GM18873 (cell line): ENCODE results near the gene AUH.
"Not testable (repeated sequence)": the region's sequence is repeated elsewhere in the genome, so short reads cannot be mapped to it uniquely, and the experiment has no call there.

Source experiments
- ATAC-seq: cut with Tn5 transposase; IDR thresholded peaks from one replicate; pipeline ENCODE4 v1.9.1; 2021; ENCODE audit warnings: mild to moderate bottlenecking, moderate library complexity, moderate number of reproducible peaks; ENCODE audit not compliant: unreplicated experiment, low FRiP score

Gene AUH, protein sequence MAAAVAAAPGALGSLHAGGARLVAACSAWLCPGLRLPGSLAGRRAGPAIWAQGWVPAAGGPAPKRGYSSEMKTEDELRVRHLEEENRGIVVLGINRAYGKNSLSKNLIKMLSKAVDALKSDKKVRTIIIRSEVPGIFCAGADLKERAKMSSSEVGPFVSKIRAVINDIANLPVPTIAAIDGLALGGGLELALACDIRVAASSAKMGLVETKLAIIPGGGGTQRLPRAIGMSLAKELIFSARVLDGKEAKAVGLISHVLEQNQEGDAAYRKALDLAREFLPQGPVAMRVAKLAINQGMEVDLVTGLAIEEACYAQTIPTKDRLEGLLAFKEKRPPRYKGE

DNA sequence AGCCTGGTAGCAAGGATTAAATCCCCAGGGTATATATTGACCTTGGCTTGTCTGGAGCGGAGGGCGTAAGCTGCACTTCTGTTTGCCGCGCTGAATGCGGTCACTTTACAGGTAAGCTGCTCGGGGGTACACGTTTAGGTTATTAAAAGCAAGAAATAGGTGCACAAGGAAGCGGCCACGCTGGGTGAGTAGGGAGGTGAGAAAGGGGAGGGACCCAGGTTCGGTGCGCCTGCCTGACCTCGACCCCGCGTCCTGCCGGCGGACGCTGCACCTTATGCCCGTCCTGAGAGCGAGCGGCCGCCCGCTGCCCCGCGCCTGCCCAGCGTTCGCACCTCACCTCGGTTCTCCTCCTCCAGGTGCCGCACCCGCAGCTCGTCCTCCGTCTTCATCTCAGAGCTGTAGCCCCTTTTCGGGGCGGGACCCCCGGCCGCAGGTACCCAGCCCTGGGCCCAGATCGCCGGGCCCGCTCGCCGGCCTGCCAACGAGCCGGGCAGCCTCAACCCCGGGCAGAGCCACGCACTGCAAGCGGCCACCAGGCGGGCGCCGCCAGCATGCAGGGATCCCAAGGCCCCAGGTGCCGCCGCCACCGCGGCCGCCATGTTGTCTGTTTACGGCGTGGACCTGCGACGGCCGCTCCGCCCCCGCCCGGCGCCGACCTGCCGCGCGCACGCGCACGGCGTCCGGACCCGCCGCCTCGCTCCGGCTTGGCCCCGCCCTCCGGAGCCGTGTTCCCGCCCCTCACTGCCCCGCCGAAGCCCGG, at the start of gene AUH:
Gene AUH, minus strand, starts transcription at position 628 of the 760 bp plus-strand sequence. Its CDS starts 29 bp downstream, at position 599.
- peak; percentile 62 for ATAC-seq

DNA sequence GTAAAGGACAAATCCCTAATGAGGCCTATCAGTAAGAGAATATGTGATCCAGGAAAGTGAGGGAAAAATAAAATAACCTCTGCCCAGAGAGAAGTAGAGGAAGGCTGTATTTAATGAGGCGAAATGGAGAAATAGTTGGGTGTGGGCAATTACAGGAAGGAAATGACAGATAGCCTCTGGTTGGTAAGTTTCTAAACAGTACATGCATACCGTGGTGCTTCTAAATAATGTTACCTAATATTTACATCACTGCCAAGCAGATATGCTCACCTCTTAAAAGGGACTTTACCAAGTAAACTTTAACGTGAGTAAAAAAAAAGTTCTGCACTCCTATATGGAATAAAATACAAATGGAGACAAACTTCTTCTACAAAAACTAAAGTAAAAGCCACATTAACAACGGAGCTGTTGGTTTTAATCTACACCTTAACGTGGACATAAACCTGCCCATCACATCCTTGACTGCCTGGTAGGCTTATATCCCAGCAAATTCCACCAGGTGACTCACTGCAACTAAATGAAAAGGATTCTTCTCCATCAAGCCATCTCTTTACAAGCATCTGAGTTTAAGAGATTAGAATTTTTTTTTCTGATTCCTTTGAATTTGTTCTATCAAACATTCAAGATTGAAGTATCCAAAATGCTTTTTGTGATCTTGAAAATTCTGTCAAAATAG, 49.5 kb upstream of the AUH start:
- no peak for ATAC-seq

DNA sequence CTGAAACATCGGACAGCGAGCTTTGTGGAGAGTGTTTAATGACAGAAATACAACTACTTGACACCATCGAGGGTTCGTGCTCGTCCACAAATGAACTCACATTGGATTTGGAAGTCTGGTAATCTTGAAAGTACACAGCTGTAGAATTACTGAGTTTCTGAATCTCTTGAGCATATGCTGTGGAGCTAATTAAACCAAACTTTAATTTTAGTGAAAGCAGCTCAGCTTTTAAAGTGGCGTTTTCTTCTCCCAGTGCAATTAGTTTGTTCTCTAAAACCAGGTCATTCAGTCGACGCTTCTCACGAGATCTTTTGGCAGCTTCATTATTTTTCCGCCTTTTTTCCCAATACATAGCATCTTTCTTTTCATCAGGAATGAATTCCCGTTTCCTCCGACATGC, 48.4 kb upstream of the AUH start:
- no peak for ATAC-seq

DNA sequence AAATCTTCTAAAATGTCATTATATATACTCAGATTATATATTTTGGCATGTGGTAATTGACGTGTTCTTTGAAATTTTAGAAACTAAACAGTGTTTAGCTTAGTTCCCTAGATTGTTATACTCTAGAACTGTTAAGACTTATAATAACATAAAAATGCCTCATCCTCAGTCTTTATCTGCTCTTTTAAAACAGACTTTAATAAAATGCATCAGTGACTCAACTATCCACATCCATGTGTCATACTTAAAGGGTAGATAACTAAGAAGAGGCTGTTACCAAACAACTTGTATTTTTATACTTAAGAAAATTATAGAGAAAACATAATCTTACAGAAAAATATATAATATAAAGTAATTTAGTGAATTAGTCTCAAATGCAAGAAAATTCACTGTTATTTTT, 46.8 kb upstream of the AUH start:
- ATAC-seq: no peak

DNA sequence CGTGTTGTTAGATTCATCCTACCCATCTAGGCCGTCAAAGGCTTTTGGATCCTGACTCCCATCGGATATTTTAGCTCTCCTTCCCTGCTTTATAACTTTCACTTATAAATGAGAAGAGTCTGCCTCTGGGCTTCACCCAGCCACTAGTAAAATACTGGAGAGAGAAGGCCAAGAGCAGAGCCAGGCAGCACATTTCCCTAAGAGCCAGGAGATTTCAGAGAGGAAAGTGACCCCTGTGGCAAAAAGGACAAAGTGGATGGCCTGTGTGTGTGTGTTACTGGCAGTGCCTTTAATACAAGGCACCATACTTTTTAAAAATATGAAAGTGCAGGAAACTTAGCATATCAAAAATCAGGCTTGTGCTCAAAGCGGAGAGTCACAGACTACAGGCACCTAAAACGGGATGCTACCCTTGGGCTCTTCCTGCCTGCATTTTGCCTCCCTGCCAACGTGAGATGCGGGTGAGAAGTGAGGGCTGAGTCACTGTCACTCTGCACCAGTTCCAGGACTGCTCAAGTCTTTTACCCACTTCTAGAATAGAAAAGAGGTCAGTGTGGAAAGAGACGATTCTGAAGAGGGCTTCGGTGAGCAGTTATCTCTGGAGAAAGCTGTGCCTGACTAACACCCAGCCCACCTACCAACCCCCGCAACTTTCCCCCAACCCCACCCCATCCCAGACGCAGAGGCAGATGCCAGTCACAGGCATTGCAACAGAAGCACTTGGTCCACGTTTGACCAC, 46.0 kb upstream of the AUH start:
- ATAC-seq: no peak

DNA sequence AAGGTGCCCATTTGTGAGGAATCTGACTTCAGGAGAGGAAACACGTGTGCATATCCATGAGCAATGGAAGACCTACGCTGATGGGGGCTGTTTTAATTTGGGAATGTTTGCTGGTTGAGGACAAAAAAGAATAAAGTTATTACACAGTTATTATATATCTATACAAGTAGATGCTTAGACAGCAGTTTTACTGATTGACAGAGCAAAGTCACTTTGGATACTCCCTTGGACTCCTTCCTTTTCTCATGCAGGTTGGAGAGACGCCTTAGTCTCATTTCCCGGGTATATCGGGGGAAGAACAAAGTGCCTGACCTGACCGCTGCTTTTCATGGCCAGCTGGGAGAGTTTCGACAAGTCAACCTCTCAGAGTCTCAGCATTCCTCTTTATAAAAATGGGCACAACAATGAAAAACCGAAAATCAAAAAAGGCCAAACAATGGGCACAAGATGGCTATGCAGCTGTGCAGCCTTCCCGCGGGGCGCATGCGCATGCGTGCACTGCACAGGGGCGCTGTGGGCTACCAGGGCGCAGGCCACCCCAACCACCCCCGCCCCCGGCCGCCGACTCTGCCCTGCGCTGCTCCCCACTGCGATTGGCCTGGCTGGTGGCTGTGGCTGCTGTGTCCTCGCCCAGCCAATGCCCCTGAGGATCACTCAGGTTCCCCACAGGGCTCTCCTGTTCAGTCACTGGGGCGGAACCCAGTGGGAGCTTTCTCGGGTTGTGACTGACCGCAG, 43.8 kb upstream of the AUH start:
- no peak for ATAC-seq

DNA sequence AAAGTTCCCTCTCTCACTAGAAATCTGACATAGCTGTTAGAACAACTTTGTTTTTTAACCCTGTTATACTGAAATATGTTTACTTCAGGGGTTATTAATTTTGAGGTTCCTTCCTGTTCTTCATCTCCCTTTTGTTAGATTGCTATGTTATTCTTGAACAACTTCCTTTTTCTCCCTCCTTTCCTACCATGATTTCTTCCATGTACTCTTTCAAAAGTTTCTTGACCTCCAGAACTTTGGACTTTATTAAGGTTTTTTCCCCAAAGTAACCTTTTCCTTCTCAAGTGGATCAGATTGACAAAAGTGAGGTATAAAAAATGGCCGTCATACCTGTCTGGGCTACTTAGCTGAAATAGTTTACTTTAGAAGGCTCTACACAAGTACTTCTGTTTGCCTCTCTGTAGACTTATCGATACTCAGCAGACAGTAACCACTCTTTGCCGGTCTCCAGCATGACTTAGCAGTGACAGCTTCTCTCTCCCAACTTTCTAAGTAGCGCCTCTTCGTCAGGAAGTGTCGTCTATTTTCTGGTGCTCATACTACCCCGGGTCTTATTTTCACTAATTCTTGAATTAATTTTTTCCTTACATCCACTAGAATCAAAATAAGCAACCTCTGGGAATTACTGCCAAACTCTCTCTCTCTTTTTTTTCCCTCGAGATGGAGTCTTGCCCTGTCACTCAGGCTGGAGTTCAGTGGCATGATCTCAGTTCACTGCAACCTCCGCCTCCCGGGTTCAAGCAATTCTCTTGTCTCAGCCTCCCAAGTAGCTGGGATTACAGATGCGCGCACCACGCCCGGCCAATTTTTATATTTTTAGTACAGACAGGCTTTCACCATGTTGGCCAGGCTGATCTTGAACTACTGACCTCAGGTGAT, 42.2 kb upstream of the AUH start:
- no peak for ATAC-seq

DNA sequence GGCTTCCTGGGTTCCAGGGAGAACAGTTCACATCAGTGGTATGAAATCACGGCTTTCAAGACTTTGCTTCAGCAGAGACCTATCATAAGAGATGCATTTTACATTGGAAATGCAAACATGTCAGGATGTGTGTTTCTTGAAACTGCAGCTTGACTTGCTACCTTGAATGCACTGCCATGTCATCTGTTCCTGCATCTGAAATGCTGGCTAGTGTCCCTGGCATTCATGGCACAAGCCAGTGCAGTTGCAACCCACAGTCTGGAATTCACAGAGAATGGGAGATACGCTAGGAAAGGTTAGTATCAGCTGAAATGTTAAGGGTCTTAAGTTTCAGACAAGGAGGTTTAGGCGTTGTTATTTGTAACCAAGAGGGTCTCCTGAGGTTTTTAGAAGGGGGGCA, 37.2 kb upstream of the AUH start:
- ATAC-seq: no peak

DNA sequence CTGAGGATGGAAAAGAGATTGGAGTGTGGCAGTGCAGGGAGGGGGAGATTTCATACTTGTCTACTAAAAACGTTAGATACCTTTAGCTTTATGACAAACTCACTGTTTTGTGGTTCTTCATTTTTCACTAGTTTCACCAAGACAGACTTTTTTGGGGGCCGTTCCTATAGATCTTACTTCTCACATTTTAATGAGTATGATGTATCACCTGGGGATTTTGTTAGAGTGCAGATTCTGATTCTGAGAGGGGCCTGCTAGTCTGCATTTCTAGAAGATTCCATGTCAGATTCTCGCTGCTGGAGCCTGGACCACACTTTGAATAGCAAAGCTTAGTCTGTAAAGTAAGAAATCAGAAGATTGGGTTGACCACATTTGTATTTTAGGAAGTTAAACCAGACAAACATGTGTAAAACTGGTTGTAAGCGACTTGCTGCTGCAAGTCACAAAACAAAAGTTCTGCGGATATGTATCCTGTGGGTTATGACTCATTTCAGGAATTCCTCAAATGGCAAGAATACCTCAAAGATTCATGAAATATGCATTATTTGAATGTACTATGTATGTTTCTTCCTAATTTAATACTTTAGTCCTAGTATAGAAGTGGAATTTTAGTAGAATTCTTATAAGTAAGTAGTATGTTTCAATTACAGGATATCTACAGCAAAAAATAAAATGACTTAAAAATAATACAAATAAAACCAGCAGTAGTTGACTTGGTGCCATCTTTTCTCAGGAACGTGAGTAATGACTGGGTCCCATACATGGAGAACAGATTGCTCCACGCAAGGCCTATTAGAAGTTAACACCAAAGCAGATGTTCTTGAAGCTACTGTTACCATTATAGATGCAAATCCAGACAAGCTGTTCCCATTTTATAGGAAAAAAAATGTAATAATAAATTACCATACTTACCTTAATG, 34.1 kb upstream of the AUH start:
- no peak for ATAC-seq

DNA sequence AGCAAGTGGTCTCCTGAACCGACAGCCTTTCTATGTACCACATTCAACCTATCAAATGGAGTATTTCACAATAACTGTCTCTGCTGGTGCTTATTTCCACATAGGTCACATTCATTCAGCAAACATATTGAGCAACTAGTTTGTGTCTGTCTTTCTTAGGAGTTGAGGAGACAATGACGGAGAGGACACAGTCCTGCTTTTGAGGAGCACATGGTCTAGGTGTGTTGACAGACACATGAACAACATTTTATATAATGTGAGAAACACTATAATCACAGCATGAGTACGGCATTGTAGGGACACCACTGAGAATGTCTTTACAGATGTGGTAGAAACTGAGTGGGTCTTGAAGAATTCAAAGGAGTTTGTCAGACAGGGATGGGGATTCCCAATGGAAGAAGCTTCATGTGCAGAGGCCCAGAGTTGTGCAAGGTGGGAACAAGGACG, 33.4 kb upstream of the AUH start:
- ATAC-seq: no peak

DNA sequence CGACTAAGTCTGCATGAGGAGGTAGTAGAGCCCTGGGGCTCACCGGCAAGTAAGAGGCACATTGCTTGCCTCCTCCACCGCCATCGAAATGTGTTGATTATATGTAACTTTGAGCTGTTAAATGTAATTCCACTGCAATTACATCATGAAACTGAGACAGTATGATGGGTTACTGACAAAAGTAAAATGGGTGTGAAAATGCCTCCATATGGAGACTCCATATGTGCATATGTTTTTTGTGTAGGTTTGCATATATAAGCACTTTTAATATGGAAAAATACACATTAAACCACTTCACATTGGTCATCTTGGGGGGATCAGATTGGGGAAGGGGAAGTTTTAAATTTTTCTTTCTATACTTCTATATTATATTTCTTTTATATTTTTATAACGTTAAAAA, 32.1 kb upstream of the AUH start:
- ATAC-seq: no peak

DNA sequence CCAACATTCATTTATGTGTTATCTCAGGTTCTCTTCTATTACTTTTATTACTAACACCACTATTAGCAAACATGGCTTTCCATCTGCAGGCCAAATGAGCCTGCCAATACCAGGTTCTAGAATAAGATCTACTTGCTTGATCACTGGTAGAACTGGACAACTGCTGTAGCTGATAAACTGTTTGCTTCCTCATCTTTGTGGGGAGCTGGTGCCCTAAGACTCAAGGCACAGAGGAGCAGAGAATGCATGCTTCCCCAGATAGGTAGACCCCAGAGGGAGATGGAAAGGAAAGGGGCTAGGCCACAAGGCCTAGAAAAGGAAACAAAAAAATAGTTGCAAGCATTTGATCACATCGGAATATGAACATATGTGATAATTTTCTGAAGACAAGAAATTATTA, 30.7 kb upstream of the AUH start:
- no peak for ATAC-seq

DNA sequence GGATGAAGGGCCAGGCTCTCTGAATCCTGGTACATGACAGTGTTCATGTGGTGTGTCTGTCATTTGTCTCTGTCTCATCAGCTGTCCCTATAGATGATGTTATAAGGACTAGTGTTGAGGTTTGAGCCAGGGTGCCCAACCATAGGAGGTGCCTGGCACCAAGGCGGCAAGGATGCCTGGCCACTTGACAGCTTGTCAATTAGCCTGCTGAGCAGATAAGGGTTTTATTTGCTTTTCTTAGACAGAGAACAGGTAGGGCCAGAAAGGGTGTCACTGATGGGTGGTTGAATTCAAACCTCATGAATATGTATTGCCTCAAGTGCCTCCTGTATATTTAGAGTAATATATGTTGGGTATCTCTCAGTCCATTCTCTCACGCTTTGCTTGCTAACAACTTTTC, 30.1 kb upstream of the AUH start:
- ATAC-seq: no peak

DNA sequence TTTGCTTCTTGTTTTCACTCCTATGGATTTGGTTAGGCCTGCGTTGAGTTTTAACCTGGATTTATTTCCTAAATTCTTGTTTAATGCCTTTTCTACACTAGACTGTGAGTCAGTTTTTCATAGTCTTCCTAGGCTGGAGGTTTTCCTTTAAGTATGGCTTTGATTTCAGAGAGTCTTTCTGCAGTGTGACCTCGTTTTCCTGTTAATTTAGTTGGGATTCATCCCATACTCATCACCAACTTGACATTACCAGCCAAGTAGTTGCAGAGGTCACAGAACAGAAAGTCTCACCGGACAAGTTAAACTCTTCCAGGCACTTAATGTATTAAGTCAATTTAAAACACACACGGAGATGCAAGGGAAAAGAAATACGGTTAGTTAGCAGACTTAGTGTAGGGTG, 29.7 kb upstream of the AUH start:
- ATAC-seq: no peak

DNA sequence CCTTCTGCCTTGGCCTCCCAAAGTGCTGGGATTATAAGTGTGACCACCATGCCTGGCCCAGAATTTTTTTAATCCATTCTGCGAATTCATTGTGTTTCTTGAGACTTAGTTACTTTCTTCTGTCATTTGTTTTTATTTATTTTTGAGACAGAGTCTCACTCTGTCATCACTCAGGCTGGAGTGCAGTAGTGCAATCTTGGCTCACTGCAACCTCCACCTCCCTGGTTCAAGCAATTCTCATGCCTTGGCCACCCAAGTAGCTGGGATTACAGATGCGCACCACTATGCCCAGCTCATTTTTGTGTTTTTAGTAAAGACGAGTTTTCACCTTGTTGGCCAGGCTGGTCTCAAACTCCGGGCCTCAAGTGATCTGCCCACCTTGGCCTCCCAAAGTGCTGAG, 28.0 kb upstream of the AUH start:
- not testable (repeated sequence) for ATAC-seq

DNA sequence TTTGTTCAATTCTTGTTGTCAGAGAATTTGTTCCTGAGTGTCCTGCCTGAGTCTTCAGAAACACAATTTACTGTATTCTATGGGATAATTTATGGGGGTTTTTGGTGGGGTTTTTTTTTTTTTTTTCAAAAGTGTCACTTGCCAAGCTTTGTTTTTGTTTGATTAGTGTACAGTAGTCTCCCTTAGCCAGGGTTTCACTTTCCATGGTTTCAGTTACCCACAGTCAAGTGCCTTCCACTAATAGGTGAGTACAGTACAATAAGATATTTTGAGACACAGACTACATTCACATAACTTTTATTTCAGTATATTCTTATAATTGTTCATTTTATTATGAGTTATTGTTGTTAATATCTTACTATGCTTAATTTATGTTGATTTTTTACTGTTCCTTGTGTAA, 25.0 kb upstream of the AUH start:
- no peak for ATAC-seq

DNA sequence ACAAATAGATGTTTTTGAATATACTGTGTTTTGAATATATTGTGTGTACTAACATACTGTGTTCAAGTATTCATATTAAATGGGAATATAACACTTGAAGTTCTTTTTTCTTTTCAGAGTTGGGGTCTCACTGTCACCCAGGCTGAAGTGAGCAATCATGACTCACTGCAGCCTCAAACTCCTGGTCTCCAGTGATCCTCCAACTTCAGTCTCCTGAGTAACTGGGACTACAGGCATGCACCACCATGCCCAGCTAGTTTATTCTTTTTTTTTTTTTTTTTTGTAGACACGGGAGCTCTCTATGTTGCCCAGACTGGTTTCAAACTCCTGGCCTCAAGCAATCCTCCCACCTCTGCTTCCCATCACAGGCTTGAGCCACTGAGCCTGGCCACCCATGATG, 23.2 kb upstream of the AUH start:
- no peak for ATAC-seq

DNA sequence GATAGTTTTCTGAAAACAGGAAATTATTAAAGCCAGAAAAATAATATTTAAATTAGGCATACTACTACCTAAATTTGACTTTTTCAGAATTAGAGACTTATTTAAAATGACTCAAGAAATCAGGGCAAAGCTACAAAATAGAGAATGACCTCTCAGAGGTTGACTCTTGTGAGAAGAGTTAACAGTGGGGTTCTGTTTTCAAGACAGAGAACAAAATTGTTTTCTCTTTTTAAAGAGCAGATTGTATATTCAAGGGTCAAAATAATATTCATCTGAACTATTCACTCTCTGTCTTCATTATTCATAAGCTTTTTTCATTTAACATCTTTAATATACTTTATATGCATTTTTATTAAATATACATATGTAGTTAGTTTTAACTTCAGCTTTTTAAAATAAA, 21.9 kb upstream of the AUH start:
- ATAC-seq: no peak
